Measurements from ENCODE around the gene YAF2. TPM values are rescaled to one million over a fixed set of nuclear protein-coding genes. Genes with fewer than 3 reads are reported as not detected.
"Not testable (repeated sequence)": the region's sequence is repeated elsewhere in the genome, so short reads cannot be mapped to it uniquely, and the experiment has no call there.

Gene YAF2
- total RNA-seq, 1 experiment from 2014 or later = 49.6 TPM

- CTCF ChIA-PET = interaction anchor here (0.7 kb wide), 1 partner anchor 60 kb away, joined by 3 read pairs; no protein-coding TSS in a partner anchor
- BruUV-seq (replicated peaks) = no TSS peak
- intact Hi-C loops (cut with micrococcal nuclease) = no loop called here
- Mint-ChIP-seq H3K36me3 (ENCODE audit: insufficient read depth, unreplicated experiment) (no peaks in the 10 kb centered on the region), H3K4me1 (ENCODE audit: insufficient read depth, unreplicated experiment) (peaks cover 10% of the 10 kb centered on the region), H3K27me3 (ENCODE audit: insufficient read depth, unreplicated experiment) (no peaks in the 10 kb centered on the region), H3K9me3 (ENCODE audit: unreplicated experiment) (no peaks in the 10 kb centered on the region), H3K27ac (ENCODE audit: low read depth, unreplicated experiment) (no peak overlapping the region), H3K4me3 (ENCODE audit: unreplicated experiment) (no peak overlapping the region)
- no peak for DNase-seq (ENCODE audit: unreplicated experiment)
- POLR2A ChIA-PET = interaction anchor here (1.5 to 1.6 kb wide), 2 partner anchors 11 to 14 kb away, joined by 3 to 4 read pairs; no protein-coding TSS in a partner anchor
- TF ChIP-seq, protein P1, sequence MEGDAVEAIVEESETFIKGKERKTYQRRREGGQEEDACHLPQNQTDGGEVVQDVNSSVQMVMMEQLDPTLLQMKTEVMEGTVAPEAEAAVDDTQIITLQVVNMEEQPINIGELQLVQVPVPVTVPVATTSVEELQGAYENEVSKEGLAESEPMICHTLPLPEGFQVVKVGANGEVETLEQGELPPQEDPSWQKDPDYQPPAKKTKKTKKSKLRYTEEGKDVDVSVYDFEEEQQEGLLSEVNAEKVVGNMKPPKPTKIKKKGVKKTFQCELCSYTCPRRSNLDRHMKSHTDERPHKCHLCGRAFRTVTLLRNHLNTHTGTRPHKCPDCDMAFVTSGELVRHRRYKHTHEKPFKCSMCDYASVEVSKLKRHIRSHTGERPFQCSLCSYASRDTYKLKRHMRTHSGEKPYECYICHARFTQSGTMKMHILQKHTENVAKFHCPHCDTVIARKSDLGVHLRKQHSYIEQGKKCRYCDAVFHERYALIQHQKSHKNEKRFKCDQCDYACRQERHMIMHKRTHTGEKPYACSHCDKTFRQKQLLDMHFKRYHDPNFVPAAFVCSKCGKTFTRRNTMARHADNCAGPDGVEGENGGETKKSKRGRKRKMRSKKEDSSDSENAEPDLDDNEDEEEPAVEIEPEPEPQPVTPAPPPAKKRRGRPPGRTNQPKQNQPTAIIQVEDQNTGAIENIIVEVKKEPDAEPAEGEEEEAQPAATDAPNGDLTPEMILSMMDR (IDR thresholded peaks at IDR 0.05; ENCODE audit: unreplicated experiment) = no peak
Observed at GRCh38 chr12:42221726-42222125, 16.3 kb downstream of the YAF2 start.

DNA sequence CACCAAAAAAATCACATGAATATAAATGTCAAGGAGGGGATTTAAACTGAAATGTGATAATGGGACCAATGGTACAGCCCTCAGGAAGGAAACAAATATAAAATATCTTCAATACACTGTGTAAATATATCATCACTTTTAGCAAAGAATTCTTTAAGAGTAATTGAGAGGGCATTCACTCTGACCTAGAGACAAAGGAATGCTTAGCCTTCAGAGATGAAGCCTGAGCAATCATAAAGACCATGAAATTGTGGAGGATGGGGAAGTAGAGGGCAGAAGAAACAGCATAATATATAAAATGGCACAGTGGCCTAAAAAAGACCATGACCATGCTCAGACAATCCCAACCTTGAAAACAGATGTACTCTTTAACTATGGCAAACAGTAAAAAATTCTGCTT, 20.4 kb downstream of the YAF2 start:
- no peaks in the 10 kb centered on the region for H3K9me3 Mint-ChIP-seq (ENCODE audit: unreplicated experiment)
- TF ChIP-seq, protein P1 (IDR thresholded peaks at IDR 0.05; ENCODE audit: unreplicated experiment) = no peak
- no peaks in the 10 kb centered on the region for H3K27me3 Mint-ChIP-seq (ENCODE audit: insufficient read depth, unreplicated experiment)
- no peak for DNase-seq (ENCODE audit: unreplicated experiment)
- CTCF ChIA-PET = interaction anchor here (0.7 kb wide), 1 partner anchor 12 kb away, joined by 3 read pairs; no protein-coding TSS in a partner anchor
- intact Hi-C loops (cut with micrococcal nuclease) = no loop called here
- no TSS peak for BruUV-seq (replicated peaks)
- H3K4me3 Mint-ChIP-seq (ENCODE audit: unreplicated experiment) = no peak overlapping the region
- POLR2A ChIA-PET = no interaction called here
- peaks cover 22% of the 10 kb centered on the region for H3K4me1 Mint-ChIP-seq (ENCODE audit: insufficient read depth, unreplicated experiment)
- H3K27ac Mint-ChIP-seq (ENCODE audit: low read depth, unreplicated experiment) = no peak overlapping the region
- H3K36me3 Mint-ChIP-seq (ENCODE audit: insufficient read depth, unreplicated experiment) = no peaks in the 10 kb centered on the region

DNA sequence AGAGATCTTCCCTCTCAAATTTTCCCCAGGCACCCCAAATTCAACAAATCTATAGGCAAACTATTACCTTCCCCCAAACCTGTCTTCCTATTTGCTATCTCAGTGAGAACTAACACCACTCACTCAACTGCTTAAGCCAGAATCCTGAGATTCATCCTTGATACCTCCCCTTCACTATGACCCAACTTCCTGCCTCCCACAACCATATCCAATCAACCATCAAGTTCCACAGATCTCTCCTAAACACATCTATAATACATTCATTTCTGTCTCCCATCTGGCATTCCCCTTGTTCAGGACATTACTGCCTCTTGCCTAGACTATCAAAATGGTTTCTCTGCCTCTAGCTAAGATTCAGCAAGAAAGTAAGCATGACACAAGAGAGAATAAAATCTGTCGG, 21.3 kb downstream of the YAF2 start:
- ChIA-PET CTCF (interaction anchor here (0.5 to 0.7 kb wide), 2 partner anchors 11 to 79 kb away, joined by 3 read pairs; no protein-coding TSS in a partner anchor), POLR2A (no interaction called here)
- H3K4me1 Mint-ChIP-seq (ENCODE audit: insufficient read depth, unreplicated experiment) = peaks cover 22% of the 10 kb centered on the region
- DNase-seq (ENCODE audit: unreplicated experiment) = no peak
- no peak overlapping the region for H3K4me3 Mint-ChIP-seq (ENCODE audit: unreplicated experiment)
- TF ChIP-seq, protein P1 (IDR thresholded peaks at IDR 0.05; ENCODE audit: unreplicated experiment) = no peak
- H3K9me3 Mint-ChIP-seq (ENCODE audit: unreplicated experiment) = no peaks in the 10 kb centered on the region
- intact Hi-C loops (cut with micrococcal nuclease) = no loop called here
- H3K36me3 Mint-ChIP-seq (ENCODE audit: insufficient read depth, unreplicated experiment) = no peaks in the 10 kb centered on the region
- H3K27ac Mint-ChIP-seq (ENCODE audit: low read depth, unreplicated experiment) = no peak overlapping the region
- no peaks in the 10 kb centered on the region for H3K27me3 Mint-ChIP-seq (ENCODE audit: insufficient read depth, unreplicated experiment)
- no TSS peak for BruUV-seq (replicated peaks)

DNA sequence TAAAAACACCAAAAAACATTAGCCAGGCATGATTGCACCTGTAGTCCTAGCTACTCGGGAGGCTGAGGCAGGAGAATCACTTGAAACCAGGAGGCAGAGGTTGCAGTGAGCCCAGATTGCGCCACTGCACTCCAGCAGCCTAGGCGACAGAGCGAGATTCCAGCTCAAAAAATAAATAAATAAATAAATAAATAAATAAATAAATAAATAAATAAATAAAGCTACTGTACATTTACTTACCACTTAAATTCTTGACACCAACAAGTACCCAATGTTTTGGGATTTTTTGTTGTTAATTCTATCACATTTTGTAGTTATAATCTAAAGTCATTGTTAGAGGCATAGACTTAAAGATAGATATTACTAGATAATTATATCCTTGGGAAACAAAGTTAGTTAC, 22.3 kb downstream of the YAF2 start:
- intact Hi-C loops (cut with micrococcal nuclease); H3K27ac Mint-ChIP-seq (ENCODE audit: low read depth, unreplicated experiment); H3K4me3 Mint-ChIP-seq (ENCODE audit: unreplicated experiment); DNase-seq (ENCODE audit: unreplicated experiment); H3K27me3 Mint-ChIP-seq (ENCODE audit: insufficient read depth, unreplicated experiment); H3K36me3 Mint-ChIP-seq (ENCODE audit: insufficient read depth, unreplicated experiment); H3K9me3 Mint-ChIP-seq (ENCODE audit: unreplicated experiment); BruUV-seq (replicated peaks): not testable (repeated sequence)
- ChIA-PET CTCF (interaction anchor here (0.6 to 1.7 kb wide), 2 partner anchors 26 to 135 kb away, joined by 3 to 7 read pairs; no protein-coding TSS in a partner anchor), POLR2A (interaction anchor here (0.5 to 0.7 kb wide), 2 partner anchors 15 to 63 kb away, joined by 3 read pairs; no protein-coding TSS in a partner anchor)
- peaks cover 22% of the 10 kb centered on the region for H3K4me1 Mint-ChIP-seq (ENCODE audit: insufficient read depth, unreplicated experiment)
